COLO668 (cell line): ENCODE measurements around the gene APRT.

Experiments used
- DNase-seq: peaks from one replicate; lab custom pipeline; 2025; ENCODE audit not compliant: unreplicated experiment; lab: John Stamatoyannopoulos, UW

Gene APRT

GRCh38 chr16:88842308-88842756, 30.6 kb upstream of the APRT start:
- DNase-seq: no peak

GRCh38 chr16:88841521-88842307, 30.0 kb upstream of the APRT start:
- no peak for DNase-seq

GRCh38 chr16:88840600-88841215, 29.0 kb upstream of the APRT start:
- no peak for DNase-seq

- no peak for DNase-seq
These were observed 28.2 kb upstream of the APRT start for GRCh38 chr16:88839745-88840599.

GRCh38 chr16:88839026-88839529, 27.4 kb upstream of the APRT start:
- no peak for DNase-seq

- DNase-seq: no peak
These were observed 26.8 kb upstream of the APRT start for GRCh38 chr16:88838566-88838965.

- DNase-seq: no peak
These were observed 26.1 kb upstream of the APRT start for GRCh38 chr16:88837806-88838205.

GRCh38 chr16:88836791-88837190, 25.1 kb upstream of the APRT start:
- DNase-seq: no peak

GRCh38 chr16:88835818-88836217, 24.1 kb upstream of the APRT start:
- DNase-seq: no peak

GRCh38 chr16:88835383-88835782, 23.7 kb upstream of the APRT start:
- DNase-seq: no peak

GRCh38 chr16:88834670-88835069, 22.9 kb upstream of the APRT start:
- no peak for DNase-seq

GRCh38 chr16:88833086-88833485, 21.4 kb upstream of the APRT start:
- no peak for DNase-seq

GRCh38 chr16:88831838-88832237, 20.1 kb upstream of the APRT start:
- no peak for DNase-seq

GRCh38 chr16:88830783-88831182, 19.1 kb upstream of the APRT start:
- DNase-seq: no peak

GRCh38 chr16:88830258-88830657, 18.5 kb upstream of the APRT start:
- no peak for DNase-seq

- DNase-seq: no peak
These were observed 17.0 kb upstream of the APRT start for GRCh38 chr16:88828711-88829110.

GRCh38 chr16:88827727-88828126, 16.0 kb upstream of the APRT start:
- DNase-seq: no peak

GRCh38 chr16:88826070-88826840, 14.5 kb upstream of the APRT start:
- DNase-seq: no peak

- no peak for DNase-seq
These were observed 13.4 kb upstream of the APRT start for GRCh38 chr16:88825146-88825545.

GRCh38 chr16:88824256-88825077, 12.7 kb upstream of the APRT start:
- no peak for DNase-seq
